ENCODE data around the gene INIP.

GRCh38 chr9:112703304-112703703, 14.6 kb downstream of the INIP start:
- TF ChIP-seq, protein P1, sequence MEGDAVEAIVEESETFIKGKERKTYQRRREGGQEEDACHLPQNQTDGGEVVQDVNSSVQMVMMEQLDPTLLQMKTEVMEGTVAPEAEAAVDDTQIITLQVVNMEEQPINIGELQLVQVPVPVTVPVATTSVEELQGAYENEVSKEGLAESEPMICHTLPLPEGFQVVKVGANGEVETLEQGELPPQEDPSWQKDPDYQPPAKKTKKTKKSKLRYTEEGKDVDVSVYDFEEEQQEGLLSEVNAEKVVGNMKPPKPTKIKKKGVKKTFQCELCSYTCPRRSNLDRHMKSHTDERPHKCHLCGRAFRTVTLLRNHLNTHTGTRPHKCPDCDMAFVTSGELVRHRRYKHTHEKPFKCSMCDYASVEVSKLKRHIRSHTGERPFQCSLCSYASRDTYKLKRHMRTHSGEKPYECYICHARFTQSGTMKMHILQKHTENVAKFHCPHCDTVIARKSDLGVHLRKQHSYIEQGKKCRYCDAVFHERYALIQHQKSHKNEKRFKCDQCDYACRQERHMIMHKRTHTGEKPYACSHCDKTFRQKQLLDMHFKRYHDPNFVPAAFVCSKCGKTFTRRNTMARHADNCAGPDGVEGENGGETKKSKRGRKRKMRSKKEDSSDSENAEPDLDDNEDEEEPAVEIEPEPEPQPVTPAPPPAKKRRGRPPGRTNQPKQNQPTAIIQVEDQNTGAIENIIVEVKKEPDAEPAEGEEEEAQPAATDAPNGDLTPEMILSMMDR (conservative IDR thresholded peaks at IDR 0.05; ENCODE audit: low read length), result no peak
- TF ChIP-seq EZH2phosphoT487 (IDR thresholded peaks at IDR 0.05; ENCODE audit: borderline replicate concordance), result no peak
